ENCODE measurements around the gene HOXB13. TPM values are rescaled to one million over a fixed set of nuclear protein-coding genes. Genes with fewer than 3 reads are reported as not detected.

HOXB13 gene
- total RNA-seq, 1 donor from 2014 or later: not detected

DNA sequence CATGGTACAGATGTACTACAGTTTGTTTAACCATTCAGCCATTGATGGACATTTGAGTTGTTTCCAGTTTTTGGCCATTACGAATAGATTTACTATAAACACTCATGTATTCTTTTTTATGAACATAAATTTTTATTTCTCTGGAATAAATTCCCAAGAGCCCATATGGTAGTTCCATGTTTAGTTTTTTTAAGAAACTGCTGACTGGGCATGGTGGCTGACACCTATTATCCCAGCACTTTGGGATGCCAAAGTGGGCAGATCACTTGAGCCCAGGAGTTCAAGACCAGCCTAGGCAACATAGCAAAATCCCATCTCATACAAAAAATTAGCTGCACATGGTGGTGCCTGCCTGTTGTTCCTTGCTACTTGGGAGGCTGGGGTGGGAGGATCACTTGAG is 36.5 kb downstream of the HOXB13 start:
- TF ChIP-seq, protein P1, sequence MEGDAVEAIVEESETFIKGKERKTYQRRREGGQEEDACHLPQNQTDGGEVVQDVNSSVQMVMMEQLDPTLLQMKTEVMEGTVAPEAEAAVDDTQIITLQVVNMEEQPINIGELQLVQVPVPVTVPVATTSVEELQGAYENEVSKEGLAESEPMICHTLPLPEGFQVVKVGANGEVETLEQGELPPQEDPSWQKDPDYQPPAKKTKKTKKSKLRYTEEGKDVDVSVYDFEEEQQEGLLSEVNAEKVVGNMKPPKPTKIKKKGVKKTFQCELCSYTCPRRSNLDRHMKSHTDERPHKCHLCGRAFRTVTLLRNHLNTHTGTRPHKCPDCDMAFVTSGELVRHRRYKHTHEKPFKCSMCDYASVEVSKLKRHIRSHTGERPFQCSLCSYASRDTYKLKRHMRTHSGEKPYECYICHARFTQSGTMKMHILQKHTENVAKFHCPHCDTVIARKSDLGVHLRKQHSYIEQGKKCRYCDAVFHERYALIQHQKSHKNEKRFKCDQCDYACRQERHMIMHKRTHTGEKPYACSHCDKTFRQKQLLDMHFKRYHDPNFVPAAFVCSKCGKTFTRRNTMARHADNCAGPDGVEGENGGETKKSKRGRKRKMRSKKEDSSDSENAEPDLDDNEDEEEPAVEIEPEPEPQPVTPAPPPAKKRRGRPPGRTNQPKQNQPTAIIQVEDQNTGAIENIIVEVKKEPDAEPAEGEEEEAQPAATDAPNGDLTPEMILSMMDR (IDR thresholded peaks at IDR 0.05): no peak
- intact Hi-C loops (cut with DNase I): no loop called here

DNA sequence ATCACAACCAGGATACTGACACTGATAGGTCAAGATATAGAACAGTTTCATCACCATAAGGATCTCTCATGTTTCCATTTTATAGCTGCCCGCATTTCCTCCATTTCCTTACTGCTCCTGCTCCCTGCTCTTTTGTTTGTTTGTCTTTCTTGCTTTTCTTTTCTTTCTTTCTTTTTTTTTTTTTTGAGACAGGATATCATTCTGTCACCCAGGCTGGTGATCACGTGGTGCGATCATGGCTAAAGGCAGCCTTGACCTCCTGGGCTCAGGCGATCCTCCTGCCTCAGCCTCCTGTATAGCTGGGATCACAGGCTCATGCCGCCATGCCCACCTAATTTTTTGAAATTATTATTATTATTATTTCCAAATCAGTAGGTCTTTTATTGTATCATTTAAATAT is 37.9 kb downstream of the HOXB13 start:
- Histone ChIP-seq H3K4me3 (no peak overlapping the region), H3K36me3 (no peaks in the 10 kb centered on the region), H3K27me3 (ENCODE audit: low read depth) (peaks cover 36% of the 10 kb centered on the region), H3K9me3 (no peaks in the 10 kb centered on the region), H3K27ac (no peak overlapping the region), H3K4me1 (no peaks in the 10 kb centered on the region)
- TF ChIP-seq, protein P1 (IDR thresholded peaks at IDR 0.05): no peak
- no peak for ATAC-seq
- no peak for DNase-seq
- intact Hi-C loops (cut with DNase I): no loop called here

More for the DNA sequence above, 36.5 kb downstream of the HOXB13 start:
- Histone ChIP-seq H3K4me1 (no peaks in the 10 kb centered on the region), H3K36me3 (no peaks in the 10 kb centered on the region), H3K9me3 (no peaks in the 10 kb centered on the region), H3K4me3 (no peak overlapping the region), H3K27me3 (ENCODE audit: low read depth) (peaks cover 48% of the 10 kb centered on the region), H3K27ac (no peak overlapping the region)
- DNase-seq: no peak
- no peak for ATAC-seq

DNA sequence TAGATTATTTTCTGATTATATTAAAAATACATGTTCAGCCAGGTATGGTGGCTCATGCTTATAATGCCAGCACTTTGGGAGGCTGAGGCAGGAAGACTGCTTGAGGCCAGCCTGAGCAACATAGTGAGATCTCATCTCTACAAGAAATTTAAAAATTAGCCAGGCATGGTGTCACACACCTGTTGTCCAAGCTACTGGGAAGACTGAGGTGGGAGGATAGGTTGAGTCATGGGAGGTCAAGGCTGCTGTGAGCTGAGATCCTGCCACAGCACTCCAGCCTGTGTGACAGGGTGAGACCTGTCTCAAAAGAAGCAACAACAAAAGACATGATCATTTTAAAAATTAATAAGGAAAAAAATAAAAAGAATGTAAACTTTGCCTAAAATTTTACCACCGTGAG is 46.9 kb downstream of the HOXB13 start:
- H3K4me1 ChIP-seq: peaks cover 5% of the 10 kb centered on the region
- H3K27ac ChIP-seq: no peak overlapping the region
- peaks cover 38% of the 10 kb centered on the region for H3K27me3 ChIP-seq (ENCODE audit: low read depth)
- no peak overlapping the region for H3K4me3 ChIP-seq
- TF ChIP-seq, protein P1 (IDR thresholded peaks at IDR 0.05): no peak
- H3K36me3 ChIP-seq: no peaks in the 10 kb centered on the region
- no peak for DNase-seq
- no peaks in the 10 kb centered on the region for H3K9me3 ChIP-seq
- ATAC-seq: no peak
- intact Hi-C loops (cut with DNase I): no loop called here

DNA sequence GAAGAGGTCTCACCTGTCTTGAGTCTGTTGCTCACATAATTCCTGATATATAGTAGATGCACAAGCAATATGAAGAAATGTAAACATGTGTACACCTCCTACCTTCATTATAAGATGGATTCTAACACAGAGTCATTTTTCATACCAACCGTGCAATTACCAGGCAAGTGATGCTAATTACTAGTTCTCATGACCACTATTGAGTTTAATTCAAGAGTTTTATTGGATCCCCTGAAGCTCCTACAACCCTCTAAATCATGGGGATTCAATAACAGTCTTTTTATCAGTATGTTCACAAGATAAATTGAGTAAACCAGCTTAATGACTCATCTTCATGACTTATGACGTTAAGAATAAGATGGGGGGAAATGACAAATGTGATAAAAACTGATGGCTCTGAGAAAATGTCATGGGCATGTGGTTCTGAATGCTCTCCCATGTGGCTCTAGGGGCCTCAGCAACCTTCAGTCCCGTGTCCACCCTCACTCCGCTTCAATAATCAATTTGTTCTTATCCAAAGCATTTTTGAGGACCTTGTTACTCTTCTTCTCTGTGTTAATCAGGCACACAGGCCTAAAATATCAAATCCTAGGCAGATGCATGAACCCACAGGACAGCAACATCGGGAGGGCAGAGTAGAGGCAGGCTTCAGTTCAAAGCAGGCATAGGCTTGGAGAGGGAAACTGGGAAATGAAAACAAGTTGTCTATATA is 49.0 kb downstream of the HOXB13 start:
- ATAC-seq (no peak), DNase-seq (no peak)
- no peaks in the 10 kb centered on the region for H3K36me3 ChIP-seq
- H3K4me1 ChIP-seq: peaks cover 5% of the 10 kb centered on the region
- peaks cover 48% of the 10 kb centered on the region for H3K27me3 ChIP-seq (ENCODE audit: low read depth)
- TF ChIP-seq, protein P1 (IDR thresholded peaks at IDR 0.05): no peak
- H3K4me3 ChIP-seq: no peak overlapping the region
- H3K27ac ChIP-seq: no peak overlapping the region
- intact Hi-C loops (cut with DNase I): no loop called here
- H3K9me3 ChIP-seq: no peaks in the 10 kb centered on the region

DNA sequence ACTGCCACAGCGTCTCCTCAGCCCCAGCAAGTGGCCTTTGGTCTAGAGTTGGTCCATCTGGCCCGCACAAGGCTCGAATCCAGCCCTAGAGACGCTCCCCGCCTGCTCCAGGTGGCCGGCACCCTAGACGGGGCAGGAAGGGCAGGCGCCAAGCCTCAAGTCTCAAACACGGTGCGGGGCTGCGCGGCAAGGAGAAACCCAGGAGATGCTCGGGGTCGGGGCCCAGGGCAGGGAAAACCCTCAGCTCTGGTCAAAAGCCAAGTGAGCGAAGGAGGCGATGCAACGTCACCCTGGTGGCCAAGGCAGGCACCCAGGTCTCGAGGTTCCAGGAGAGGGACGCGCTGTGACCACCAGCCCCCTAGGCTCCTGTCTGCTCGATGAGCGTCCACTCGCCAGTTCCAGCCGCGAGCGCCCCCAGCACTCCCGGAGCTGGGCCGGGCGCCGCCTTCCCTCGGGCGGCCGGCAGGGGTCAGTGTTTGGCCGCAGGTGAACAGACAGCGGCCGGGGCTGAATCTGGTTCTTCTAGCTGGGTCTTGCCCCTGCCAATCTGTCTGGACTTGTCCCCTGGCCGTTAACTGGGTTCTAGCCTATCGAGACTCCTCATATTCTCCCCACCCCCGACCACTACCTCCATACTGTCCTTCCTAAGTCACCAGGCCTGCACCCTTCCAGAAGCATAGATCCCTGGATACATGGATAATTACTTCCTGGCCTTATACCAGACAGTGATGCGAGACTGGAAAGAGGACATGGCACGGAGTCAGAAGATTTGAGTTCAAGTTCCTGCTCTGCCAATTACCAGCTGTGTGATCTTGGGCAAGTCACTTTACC is 50.2 kb downstream of the HOXB13 start:
- H3K4me3 ChIP-seq: no peak overlapping the region
- H3K36me3 ChIP-seq: no peaks in the 10 kb centered on the region
- ATAC-seq (peak; percentile 92 to 94), DNase-seq (peak; percentile 69)
- TF ChIP-seq, protein P1 (IDR thresholded peaks at IDR 0.05): peak; percentile 98
- peaks cover 5% of the 10 kb centered on the region for H3K4me1 ChIP-seq
- intact Hi-C loops (cut with DNase I): no loop called here
- no peak overlapping the region for H3K27ac ChIP-seq
- H3K9me3 ChIP-seq: no peaks in the 10 kb centered on the region
- H3K27me3 ChIP-seq (ENCODE audit: low read depth): peaks cover 52% of the 10 kb centered on the region
